Caco-2 (cell line): Measurements from ENCODE around the gene SECISBP2. TPM values are rescaled to one million over a fixed set of nuclear protein-coding genes. Genes with fewer than 3 reads are reported as not detected.

Source experiments
- BruUV-seq: library from RNA; stranded (reverse); fragments of 400-500 nt; replicated peaks from 2 replicates; lab custom pipeline; 2021; lab: Mats Ljungman, UMichigan
- CTCF ChIA-PET: fragments of 300-600 bp; sonication (Branson Sonifier 250); formaldehyde crosslinking; loops from one replicate; lab custom pipeline; 2022; ENCODE audit warnings: antibody characterized with exemption; lab: Charles Lee
- POLR2A ChIA-PET: fragments of 300-600 bp; sonication (Branson Sonifier 250); formaldehyde crosslinking; loops from one replicate; lab custom pipeline; 2022; ENCODE audit warnings: antibody characterized with exemption; lab: Charles Lee
- DNase-seq, 2 experiments: peaks; one replicate each; pipeline versions ENCODE4 v3.0.0 to v3.0.0-alpha.2; 2020 to 2022
- H3K27me3 ChIP-seq: replicated peaks from 2 replicates; pipeline ENCODE4 v1.6.0; 2011; ENCODE audit warnings: low read length; ENCODE audit not compliant: control insufficient read depth, insufficient read depth
- H3K36me3 ChIP-seq: 2 replicates; pipeline ENCODE4 v1.5.1; 2011; ENCODE audit warnings: low read length; ENCODE audit not compliant: control insufficient read depth, insufficient read depth
- H3K4me1 ChIP-seq: fragments of 250-450 bp; sonication (Bioruptor Pico); 2 replicates; pipeline ENCODE4 v1.5.1; 2020; ENCODE audit warnings: mild to moderate bottlenecking
- H3K4me3 ChIP-seq: 2 replicates; pipeline ENCODE4 v1.5.1; 2011; ENCODE audit warnings: low read depth, mild to moderate bottlenecking, control low read depth, low read length
- H3K9me3 ChIP-seq: fragments of 250-450 bp; sonication (Bioruptor Pico); 2 replicates; pipeline ENCODE4 v1.5.1; 2020; ENCODE audit warnings: mild to moderate bottlenecking, moderate library complexity
- H3K27ac Mint-ChIP-seq: one replicate; pipeline ENCODE4 v1.8.0; 2022; ENCODE audit warnings: mixed read lengths; ENCODE audit not compliant: unreplicated experiment
- H3K27me3 Mint-ChIP-seq: one replicate; pipeline ENCODE4 v1.8.0; 2022; ENCODE audit warnings: mixed read lengths; ENCODE audit not compliant: insufficient read depth, unreplicated experiment
- H3K36me3 Mint-ChIP-seq: one replicate; pipeline ENCODE4 v1.8.0; 2022; ENCODE audit warnings: mild to moderate bottlenecking, mixed read lengths; ENCODE audit not compliant: insufficient read depth, unreplicated experiment
- H3K4me1 Mint-ChIP-seq: one replicate; pipeline ENCODE4 v1.8.0; 2022; ENCODE audit warnings: low read depth, mixed read lengths; ENCODE audit not compliant: unreplicated experiment
- H3K4me3 Mint-ChIP-seq: one replicate; pipeline ENCODE4 v1.8.0; 2022; ENCODE audit warnings: mild to moderate bottlenecking, moderate library complexity, mixed read lengths; ENCODE audit not compliant: unreplicated experiment
- H3K9me3 Mint-ChIP-seq: one replicate; pipeline ENCODE4 v1.8.0; 2022; ENCODE audit warnings: mixed read lengths; ENCODE audit not compliant: unreplicated experiment
- CTCF ChIP-seq, 2 experiments: fragments of 200-600 bp in 1 of 2; IDR thresholded peaks; 1 replicate in 1 of 2; 2 replicates in 1 of 2; pipeline versions ENCODE4 v1.5.1 to v1.8.0; 2011 to 2022; ENCODE audit warnings: antibody characterized with exemption in 1 of 2, control low read depth in 1 of 2, inconsistent platforms in 1 of 2, low read depth in 1 of 2, low read length in 1 of 2, mild to moderate bottlenecking in 1 of 2, moderate library complexity in 1 of 2; ENCODE audit not compliant: insufficient read depth in 1 of 2, severe bottlenecking in 1 of 2, unreplicated experiment in 1 of 2
- intact Hi-C: fragments of 100-400 bp; cut with micrococcal nuclease; formaldehyde crosslinking; loops from one replicate; pipeline ENCODE4 v1.10.0; 2022; ENCODE audit not compliant: unreplicated experiment
- total RNA-seq: library from RNA; stranded (reverse); gene quantifications from 2 replicates; pipeline ENCODE4 v1.2.3, GENCODE V29; 2022

The SECISBP2 gene
- total RNA-seq, 1 experiment from 2014 or later: 21.0 TPM

GRCh38 chr9:89394412-89394811 is 76.1 kb downstream of the SECISBP2 start:
- ChIA-PET CTCF (no interaction called here), POLR2A (no interaction called here)
- H3K4me3 ChIP-seq: no peak overlapping the region

GRCh38 chr9:89395931-89396710 is 77.8 kb downstream of the SECISBP2 start:
- CTCF ChIA-PET: no interaction called here
- POLR2A ChIA-PET: no interaction called here
- Mint-ChIP-seq H3K27ac (no peak overlapping the region), H3K36me3 (peaks cover 7% of the 10 kb centered on the region), H3K9me3 (no peaks in the 10 kb centered on the region), H3K4me1 (no peaks in the 10 kb centered on the region), H3K4me3 (no peak overlapping the region), H3K27me3 (no peaks in the 10 kb centered on the region)
- DNase-seq: no peak
- no peaks in the 10 kb centered on the region for H3K36me3 ChIP-seq
- H3K27me3 ChIP-seq: no peaks in the 10 kb centered on the region
- H3K9me3 ChIP-seq: no peaks in the 10 kb centered on the region
- no peak for TF ChIP-seq CTCF (IDR thresholded peaks at IDR 0.05; ENCODE audit: insufficient read depth in 1 of 2, low read depth in 1 of 2, low read length in 1 of 2, severe bottlenecking in 1 of 2, unreplicated experiment in 1 of 2)
- BruUV-seq: no TSS peak
- H3K4me1 ChIP-seq: peaks cover 1% of the 10 kb centered on the region; the same call in 1 of the 2 replicates
- intact Hi-C loops: no loop called here
- H3K4me3 ChIP-seq: no peak overlapping the region

More at GRCh38 chr9:89394412-89394811, 76.1 kb downstream of the SECISBP2 start:
- Histone ChIP-seq H3K36me3 (no peaks in the 10 kb centered on the region), H3K4me1 (peaks cover 4% of the 10 kb centered on the region; the same call in 1 of the 2 replicates), H3K9me3 (no peaks in the 10 kb centered on the region), H3K27me3 (no peaks in the 10 kb centered on the region)
- H3K9me3 Mint-ChIP-seq: no peaks in the 10 kb centered on the region
- intact Hi-C loops: no loop called here
- no peak for TF ChIP-seq CTCF (IDR thresholded peaks at IDR 0.05; ENCODE audit: insufficient read depth in 1 of 2, low read depth in 1 of 2, low read length in 1 of 2, severe bottlenecking in 1 of 2, unreplicated experiment in 1 of 2)
- peaks cover 7% of the 10 kb centered on the region for H3K36me3 Mint-ChIP-seq
- H3K27ac Mint-ChIP-seq: no peak overlapping the region
- no peaks in the 10 kb centered on the region for H3K4me1 Mint-ChIP-seq
- BruUV-seq: no TSS peak
- no peaks in the 10 kb centered on the region for H3K27me3 Mint-ChIP-seq
- H3K4me3 Mint-ChIP-seq: no peak overlapping the region
- no peak for DNase-seq

- H3K4me3 Mint-ChIP-seq: no peak overlapping the region
- H3K4me1 Mint-ChIP-seq: no peaks in the 10 kb centered on the region
- no TSS peak for BruUV-seq
- no peaks in the 10 kb centered on the region for H3K27me3 Mint-ChIP-seq
- no peak for TF ChIP-seq CTCF (IDR thresholded peaks at IDR 0.05; ENCODE audit: insufficient read depth in 1 of 2, low read depth in 1 of 2, low read length in 1 of 2, severe bottlenecking in 1 of 2, unreplicated experiment in 1 of 2)
- H3K4me1 ChIP-seq: no peaks in the 10 kb centered on the region
- ChIA-PET POLR2A (no interaction called here), CTCF (no interaction called here)
- no peaks in the 10 kb centered on the region for H3K36me3 ChIP-seq
- intact Hi-C loops: no loop called here
- no peaks in the 10 kb centered on the region for H3K9me3 ChIP-seq
- no peak overlapping the region for H3K27ac Mint-ChIP-seq
- no peak for DNase-seq
- no peaks in the 10 kb centered on the region for H3K9me3 Mint-ChIP-seq
- H3K36me3 Mint-ChIP-seq: peaks cover 1% of the 10 kb centered on the region
- no peak overlapping the region for H3K4me3 ChIP-seq
- H3K27me3 ChIP-seq: no peaks in the 10 kb centered on the region
These were observed 79.2 kb downstream of the SECISBP2 start for GRCh38 chr9:89397471-89397870.
